GM12878 (cell line): ENCODE results near the gene HOXC9. TPM values are rescaled to one million over a fixed set of nuclear protein-coding genes. Genes with fewer than 3 reads are reported as not detected.

ENCODE experiments used
- ATAC-seq: fragments of 200-7000 bp; cut with Tn5 transposase; 3 replicates; pipeline ENCODE4 v1.9.1; 2020; ENCODE audit warnings: mild to moderate bottlenecking, moderate library complexity
- BruUV-seq: library from RNA; stranded (reverse); fragments of 400-500 nt; replicated peaks from 2 replicates; lab custom pipeline; 2021; lab: Mats Ljungman, UMichigan
- CTCF ChIA-PET: fragments of 300-600 bp; sonication (Branson Sonifier 250); formaldehyde crosslinking; extraction: SDS; loops from one replicate; lab custom pipeline; 2021; ENCODE audit warnings: inconsistent platforms; lab: Yijun Ruan, JAX
- POLR2A ChIA-PET: fragments of 350-600 bp; formaldehyde crosslinking; extraction: SDS; loops from one replicate; lab custom pipeline; 2021; ENCODE audit warnings: inconsistent platforms; lab: Charles Lee
- RAD21 ChIA-PET: fragments of 300-600 bp; sonication (Branson Sonifier 250); formaldehyde crosslinking; loops from one replicate; lab custom pipeline; 2023; ENCODE audit warnings: antibody characterized with exemption; ENCODE audit not compliant: unreplicated experiment; lab: Charles Lee
- SMC1A ChIA-PET: fragments of 300-600 bp; sonication (Branson Sonifier 250); formaldehyde crosslinking; loops from one replicate; lab custom pipeline; 2023; ENCODE audit not compliant: unreplicated experiment, uncharacterized antibody; lab: Charles Lee
- DNase-seq: peaks from one replicate; pipeline ENCODE4 v3.0.0-alpha.2; 2011; ENCODE audit warnings: low read depth, low spot score
- FAIRE-seq: peaks from 3 replicates; lab custom pipeline; 2011; peaks lifted over from hg19 to GRCh38; lab: Jason Lieb, UNC
- H2AFZ ChIP-seq: 2 replicates; pipeline ENCODE4 v1.6.0; 2011; ENCODE audit warnings: low read depth, low read length, control low read depth; ENCODE audit not compliant: control insufficient read depth
- H3K27ac ChIP-seq: 2 replicates; pipeline ENCODE4 v1.5.1; 2011; ENCODE audit warnings: control low read depth; ENCODE audit not compliant: control insufficient read depth, insufficient read depth
- H3K27me3 ChIP-seq, 2 experiments: replicated peaks in 1 of 2; 2 replicates each; pipeline versions ENCODE4 v1.6.0 to v1.6.1; 2011; ENCODE audit warnings: low read length in 1 of 2; ENCODE audit not compliant: control insufficient read depth in 2 of 2, insufficient read depth in 2 of 2
- H3K36me3 ChIP-seq, 2 experiments: 2 replicates each; pipeline ENCODE4 v1.5.1; 2011; ENCODE audit warnings: low read length in 1 of 2; ENCODE audit not compliant: control insufficient read depth in 2 of 2, insufficient read depth in 2 of 2
- H3K4me1 ChIP-seq: 2 replicates; pipeline ENCODE4 v1.6.1; 2011; ENCODE audit warnings: mild to moderate bottlenecking, low read length, moderate library complexity, mixed read lengths; ENCODE audit not compliant: control insufficient read depth, insufficient read depth
- H3K4me2 ChIP-seq: 2 replicates; pipeline ENCODE4 v1.6.0; 2011; ENCODE audit warnings: control low read depth; ENCODE audit not compliant: control insufficient read depth, insufficient read depth
- H3K4me3 ChIP-seq: fragments of 200-600 bp; sonication (generic); 2 replicates; pipeline ENCODE4 v1.5.1; 2016
- H3K79me2 ChIP-seq: 2 replicates; pipeline ENCODE4 v1.6.0; 2011; ENCODE audit warnings: low read length; ENCODE audit not compliant: control insufficient read depth, insufficient read depth
- H3K9ac ChIP-seq: 2 replicates; pipeline ENCODE4 v1.8.0; 2011; ENCODE audit warnings: low read length, control low read depth, mixed read lengths; ENCODE audit not compliant: control insufficient read depth, insufficient read depth
- H3K9me3 ChIP-seq: replicated peaks from 3 replicates; pipeline ENCODE4 v1.5.1; 2011; ENCODE audit warnings: mild to moderate bottlenecking, low read length; ENCODE audit not compliant: control insufficient read depth, insufficient read depth
- H4K20me1 ChIP-seq: 2 replicates; pipeline ENCODE4 v1.6.0; 2011; ENCODE audit not compliant: control insufficient read depth, insufficient read depth
- BCLAF1 ChIP-seq: fragments of 450-650 bp; IDR thresholded peaks from 2 replicates; pipeline ENCODE4 v1.6.1; 2017; ENCODE audit warnings: antibody characterized with exemption, mild to moderate bottlenecking, moderate library complexity
- SUZ12 ChIP-seq: fragments of 200-600 bp; sonication (generic); IDR thresholded peaks from one replicate; pipeline ENCODE4 v1.6.1; 2018; ENCODE audit warnings: antibody characterized with exemption, mild to moderate bottlenecking; ENCODE audit not compliant: unreplicated experiment
- WGBS: methylation state at CpG from one replicate; pipeline ENCODE4 v1.1.6; 2016; ENCODE audit warnings: low lambda C conversion rate; ENCODE audit not compliant: insufficient replicate concordance, insufficient coverage; ENCODE audit errors: missing lambda C conversion rate; 5-methylcytosine and 5-hydroxymethylcytosine counted together
- in situ Hi-C: fragments of 300-500 bp; cut with MboI; formaldehyde crosslinking; loops from 9 replicates; pipeline ENCODE4 v1.14.3; 2018; ENCODE audit warnings: mixed read lengths
- intact Hi-C: fragments of 100-400 bp; cut with micrococcal nuclease; formaldehyde crosslinking; loops from one replicate; pipeline ENCODE4 v1.14.2; 2022; ENCODE audit not compliant: unreplicated experiment
- polyA plus RNA-seq, 11 experiments: library from polyadenylated mRNA; depleted of rRNA in 4 of 11; unstranded in 6 of 11; stranded (reverse) in 5 of 11; fragments of >200 nt; fragmentation: Nextera tagmentation in 4 of 11; fragmentation: Illumina TruSeq in 1 of 11; extraction: Ambion mirVana in 4 of 11; extraction: Trizol in 1 of 11; gene quantifications; 1 replicate in 1 of 11; 2 replicates in 10 of 11; pipeline versions ENCODE4 v1.2.1 to v1.2.3, GENCODE V29; 2011 to 2016; ENCODE audit warnings: inconsistent platforms in 2 of 11, missing spikeins in 2 of 11, low read depth in 1 of 11
- total RNA-seq, 4 experiments: library from RNA; depleted of rRNA in 3 of 4; stranded (reverse); fragments of >200 nt in 3 of 4; fragmentation: Illumina TruSeq in 1 of 4; extraction: Trizol in 1 of 4; gene quantifications; 2 replicates each; pipeline versions ENCODE4 v1.2.1 to v1.2.3, GENCODE V29; 2013 to 2021

The HOXC9 gene
- total and polyA plus RNA-seq, 10 of the 15 experiments (the other 5 are each of a cell fraction or from before 2014, with no cell fraction given), result not detected

GRCh38 chr12:53950789-53951576 lies 49.0 kb upstream of the HOXC9 start:
- SMC1A ChIA-PET, result no interaction called here
- WGBS, result 43% methylated on average over 34 of the region's 34 CpGs
- intact Hi-C loops, result no loop called here
- H4K20me1 ChIP-seq, result no peaks in the 10 kb centered on the region
- in situ Hi-C loops, result no loop called here
- H3K9ac ChIP-seq, result no peak overlapping the region
- H3K36me3 ChIP-seq, result no peaks in the 10 kb centered on the region
- BruUV-seq, result no TSS peak
- RAD21 ChIA-PET, result no interaction called here
- no peaks in the 10 kb centered on the region for H3K79me2 ChIP-seq
- no peak overlapping the region for H3K4me3 ChIP-seq
- no peak overlapping the region for H2AFZ ChIP-seq
- no peak for DNase-seq
- no peak for TF ChIP-seq BCLAF1
- TF ChIP-seq SUZ12, result peak; percentile 36
- H3K4me2 ChIP-seq, result no peak overlapping the region
- H3K9me3 ChIP-seq, result no peaks in the 10 kb centered on the region
- H3K4me1 ChIP-seq, result no peaks in the 10 kb centered on the region
- POLR2A ChIA-PET, result no interaction called here
- no peak for FAIRE-seq
- no peak for ATAC-seq
- CTCF ChIA-PET, result no interaction called here
- H3K27ac ChIP-seq, result no peak overlapping the region
- peaks cover 35 to 37% of the 10 kb centered on the region in 2 experiments for H3K27me3 ChIP-seq
